Putamen (tissue), 1 donor: ENCODE results near the gene PIK3AP1.
"Not testable (repeated sequence)": the region's sequence is repeated elsewhere in the genome, so short reads cannot be mapped to it uniquely, and the experiment has no call there.

ENCODE experiments used
- DNase-seq: peaks from one replicate; pipeline ENCODE4 v3.0.0-alpha.2; 2016; ENCODE audit warnings: low spot score

The PIK3AP1 gene

GRCh38 chr10:96721207-96721572 is 876 bp upstream of the PIK3AP1 start:
- DNase-seq = no peak

DNA sequence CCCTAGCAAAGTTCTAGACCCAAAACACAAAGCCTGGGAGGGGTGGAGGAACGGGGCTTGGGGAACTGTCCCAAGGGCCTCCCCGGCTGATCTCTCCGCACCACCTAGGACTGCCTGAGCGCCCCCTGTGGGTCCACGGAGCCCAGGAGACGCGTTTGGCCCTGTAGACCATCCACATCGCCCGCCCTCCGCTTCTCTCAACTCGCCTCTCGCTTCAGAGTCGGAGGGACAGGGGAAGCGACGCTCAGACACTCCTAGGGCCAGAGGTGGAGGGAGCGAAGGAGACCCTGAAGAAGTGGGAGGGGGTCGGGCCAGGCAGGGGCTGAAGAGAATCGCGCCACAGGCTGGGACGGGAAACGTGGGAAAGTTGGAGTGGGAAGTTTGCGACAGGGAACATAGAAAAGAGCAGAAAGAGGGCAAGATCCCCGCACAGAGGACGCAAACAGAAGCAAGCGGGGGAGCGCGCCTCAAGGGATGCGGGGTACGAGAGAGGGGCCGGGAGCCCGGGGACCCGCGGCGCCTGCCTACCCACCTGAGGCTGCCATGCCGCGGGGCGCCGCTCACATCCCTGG is 378 bp downstream of the PIK3AP1 start:
- no peak for DNase-seq

DNA sequence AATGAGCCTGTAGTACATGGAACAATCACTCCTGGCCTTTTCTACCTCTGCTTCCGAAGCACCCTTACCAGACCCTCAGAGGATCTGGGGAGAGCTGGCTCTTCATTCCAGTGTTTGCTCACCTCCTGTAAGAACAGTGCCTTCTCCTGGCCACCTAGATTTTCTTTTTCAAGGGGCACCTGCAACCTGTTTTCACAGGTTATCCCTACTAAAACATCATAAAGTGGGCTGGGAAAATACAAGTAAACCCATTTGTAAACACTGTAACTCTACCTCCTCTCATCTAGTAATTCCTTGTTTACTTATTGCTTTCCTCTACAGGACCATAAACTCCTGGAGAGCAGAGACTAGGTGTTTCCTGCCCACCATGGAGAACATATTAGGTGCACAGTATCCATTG is 1.1 kb downstream of the PIK3AP1 start:
- DNase-seq = no peak

GRCh38 chr10:96718304-96718990 is 1.9 kb downstream of the PIK3AP1 start:
- no peak for DNase-seq

- no peak for DNase-seq
Observed at GRCh38 chr10:96716390-96716789, 3.9 kb downstream of the PIK3AP1 start.

- DNase-seq = no peak
Observed at GRCh38 chr10:96714746-96715255, 5.5 kb downstream of the PIK3AP1 start.

DNA sequence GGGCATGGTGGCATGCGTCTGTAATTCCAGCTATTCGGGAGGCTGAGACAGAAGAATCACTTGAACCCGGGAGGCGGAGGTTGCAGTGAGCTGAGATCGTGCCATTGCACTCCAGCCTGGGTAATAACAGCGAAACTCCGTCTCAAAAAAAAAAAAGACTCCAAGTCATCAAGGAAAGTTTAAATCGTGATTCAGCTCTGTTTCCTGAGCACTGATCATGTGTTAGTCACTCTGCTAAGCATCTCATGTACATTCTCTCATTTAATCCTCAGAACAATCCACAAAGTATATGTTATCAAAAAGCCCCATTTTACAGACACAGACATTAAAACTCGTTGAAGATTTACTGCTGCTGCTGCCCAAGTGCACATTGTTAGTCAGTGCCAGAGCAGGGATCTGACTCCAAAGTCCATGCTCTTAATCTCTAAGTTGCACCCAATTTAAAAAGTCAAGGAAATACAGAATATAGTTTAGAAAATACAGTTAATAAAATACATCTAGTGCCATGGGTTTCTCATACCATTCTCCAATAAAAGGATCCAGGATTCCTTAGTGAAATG is 6.2 kb downstream of the PIK3AP1 start:
- DNase-seq = no peak

GRCh38 chr10:96712662-96713271 is 7.5 kb downstream of the PIK3AP1 start:
- no peak for DNase-seq

DNA sequence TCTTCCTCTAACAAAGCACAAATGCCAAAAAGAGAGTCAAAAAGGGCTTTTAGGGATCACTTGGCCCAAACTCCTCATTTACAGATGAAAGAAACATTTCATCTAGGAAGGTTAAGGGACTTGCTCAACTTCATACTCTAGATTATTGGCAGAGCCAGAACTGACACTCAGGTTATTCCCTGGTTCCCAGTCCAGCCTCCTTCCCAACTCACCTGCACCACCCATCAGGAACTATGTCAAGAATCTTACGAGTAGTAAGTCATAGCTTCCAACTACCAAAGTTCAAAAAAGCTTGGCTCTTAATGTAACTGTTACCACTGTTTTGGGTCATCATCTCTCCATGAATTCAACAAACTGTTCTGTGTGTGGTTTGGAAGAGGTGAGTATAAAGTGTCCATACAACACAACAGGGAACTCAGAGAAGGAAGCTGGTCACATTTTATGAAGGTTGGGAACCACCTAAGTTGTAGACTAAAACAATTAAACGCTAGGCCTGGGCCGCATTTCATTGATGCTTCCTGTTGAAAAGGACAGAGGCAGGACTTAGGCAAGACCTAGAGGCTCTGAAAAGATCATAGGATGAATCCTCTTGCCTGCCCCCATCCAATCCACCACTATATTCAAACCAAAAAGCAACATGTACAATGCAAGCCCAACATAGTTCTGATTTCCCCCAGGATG is 9.1 kb downstream of the PIK3AP1 start:
- no peak for DNase-seq

DNA sequence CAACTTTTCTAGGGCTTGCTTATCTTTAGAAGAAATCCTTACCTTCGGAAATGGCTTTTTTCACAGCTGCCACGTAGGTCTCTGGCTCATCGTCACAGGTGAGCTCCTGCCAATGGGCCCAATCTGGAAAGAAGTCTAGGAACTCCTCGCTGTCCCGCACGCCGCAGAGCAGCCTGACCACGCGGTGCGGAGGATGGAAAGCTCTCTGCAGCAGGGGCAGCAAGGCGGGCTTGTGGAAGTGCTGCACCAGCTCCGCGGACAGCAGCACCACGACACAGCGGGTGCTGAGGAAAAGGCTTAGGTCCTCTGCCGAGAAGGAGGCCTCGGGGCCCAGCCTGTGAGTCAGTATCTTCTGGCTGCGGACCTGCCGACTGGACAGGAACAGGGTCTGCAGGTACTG is 10.8 kb downstream of the PIK3AP1 start:
- no peak for DNase-seq

GRCh38 chr10:96708996-96709395 is 11.3 kb downstream of the PIK3AP1 start:
- no peak for DNase-seq

DNA sequence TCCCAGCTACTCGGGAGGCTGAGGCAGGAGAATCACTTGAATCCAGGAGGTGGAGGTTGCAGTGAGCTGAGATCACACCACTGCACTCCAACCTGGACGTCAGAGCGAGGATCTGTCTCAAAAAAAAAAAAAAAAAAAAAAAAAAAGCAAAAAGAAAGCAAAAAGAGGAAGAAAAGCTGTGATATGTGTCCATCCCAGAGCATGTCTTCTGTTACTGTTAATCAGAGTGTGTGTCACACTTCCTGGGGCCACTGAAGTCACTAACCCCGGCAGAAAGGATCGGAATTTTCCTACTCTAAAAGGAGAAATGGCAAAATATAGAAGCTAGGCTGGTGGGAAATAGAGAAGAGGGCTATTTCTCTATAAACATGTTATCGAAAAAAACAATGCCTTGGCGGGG is 11.9 kb downstream of the PIK3AP1 start:
- DNase-seq = no peak

- no peak for DNase-seq
Observed at GRCh38 chr10:96706331-96706853, 13.9 kb downstream of the PIK3AP1 start.

- no peak for DNase-seq
Observed at GRCh38 chr10:96705134-96705533, 15.2 kb downstream of the PIK3AP1 start.

DNA sequence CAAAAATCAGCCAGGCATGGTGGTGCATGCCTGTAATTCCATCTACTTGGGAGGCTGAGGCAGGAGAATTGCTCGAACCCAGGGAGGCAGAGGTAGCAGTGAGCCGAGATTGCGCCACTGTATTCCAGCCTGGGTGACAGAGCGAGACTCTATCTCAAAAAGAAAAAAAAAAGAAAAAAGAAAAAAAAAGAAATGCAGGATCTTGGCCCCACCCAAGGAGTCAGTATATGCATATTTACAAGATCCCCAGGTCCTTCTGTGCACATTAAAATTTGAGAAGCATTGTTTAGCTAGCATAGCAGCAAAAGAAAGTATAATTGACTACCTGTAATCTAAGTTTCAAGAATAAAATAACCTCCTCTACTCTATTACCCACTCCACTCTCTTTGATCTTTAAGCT is 15.8 kb downstream of the PIK3AP1 start:
- DNase-seq = no peak

GRCh38 chr10:96703358-96703757 is 17.0 kb downstream of the PIK3AP1 start:
- DNase-seq = no peak

DNA sequence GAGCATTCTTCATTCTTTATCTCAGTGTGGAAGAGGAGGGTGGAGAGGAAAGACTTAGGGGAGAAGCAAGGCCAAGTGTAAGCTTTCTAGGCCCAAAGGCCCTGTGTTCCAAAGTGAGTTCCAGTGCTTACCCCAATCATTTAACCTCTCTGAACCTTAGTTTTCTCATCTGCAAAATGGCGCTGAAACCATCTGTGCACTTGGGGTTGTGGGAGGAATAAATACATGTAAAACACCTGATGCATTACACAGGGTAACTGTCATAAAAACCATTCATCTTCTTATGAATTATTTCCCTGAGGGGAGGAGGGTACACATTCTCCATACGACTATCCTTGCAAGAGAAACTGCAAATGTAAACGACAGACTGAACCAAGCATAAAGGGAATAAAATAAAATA is 19.0 kb downstream of the PIK3AP1 start:
- no peak for DNase-seq

DNA sequence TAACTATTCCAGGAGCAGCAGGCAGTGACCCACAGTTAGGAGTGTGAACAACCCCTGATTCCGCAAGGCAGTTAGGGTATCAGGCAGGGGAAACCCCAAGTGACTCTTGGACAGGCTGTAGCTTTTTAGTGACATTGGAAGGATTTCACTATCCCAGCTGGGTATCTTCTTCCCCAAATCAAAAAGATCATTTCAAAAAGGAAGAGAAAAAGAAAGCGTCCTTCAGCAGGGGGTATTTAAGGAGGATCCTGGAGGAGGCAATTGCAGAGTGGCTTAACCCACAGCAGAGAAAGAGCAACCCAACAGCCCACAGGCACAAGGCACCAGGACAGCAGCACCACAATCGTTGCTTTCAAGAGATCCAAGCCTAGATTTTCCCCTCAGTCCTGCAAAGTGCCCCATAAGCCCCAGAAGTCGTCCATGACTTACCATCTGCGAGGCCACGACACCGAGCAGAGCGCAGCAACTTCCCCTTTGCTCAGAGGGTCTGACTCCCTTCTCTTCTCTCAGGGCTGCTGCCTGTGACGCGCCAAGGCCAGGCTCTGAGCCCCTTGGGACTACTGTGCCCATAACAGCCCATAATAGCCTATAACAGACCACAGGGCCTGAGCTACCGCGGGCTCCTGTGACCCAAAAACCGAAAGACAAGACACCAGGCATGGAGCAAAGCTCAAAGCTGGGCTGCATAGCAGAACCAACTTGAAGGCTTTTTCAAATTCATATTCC is 19.8 kb downstream of the PIK3AP1 start:
- no peak for DNase-seq

DNA sequence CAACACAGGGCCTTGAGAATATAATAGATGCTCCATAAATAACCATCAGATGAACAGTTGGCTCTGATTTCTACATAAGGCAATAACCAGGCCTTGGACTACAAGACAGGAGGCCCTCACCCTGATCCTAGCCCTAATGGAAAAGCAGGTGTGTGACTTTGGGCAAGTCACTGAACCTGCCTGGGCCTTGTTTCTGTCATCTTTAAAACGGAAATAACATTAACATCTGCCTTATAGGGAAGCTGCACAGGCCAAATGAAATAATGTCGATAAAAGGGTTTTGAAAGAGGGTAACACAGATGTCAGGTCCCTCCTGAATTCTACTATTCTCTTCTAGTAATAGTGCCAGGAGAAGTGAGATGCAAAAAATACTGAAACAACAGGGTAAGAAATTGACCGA is 20.7 kb downstream of the PIK3AP1 start:
- no peak for DNase-seq

GRCh38 chr10:96698305-96698704 is 22.0 kb downstream of the PIK3AP1 start:
- DNase-seq = not testable (repeated sequence)

GRCh38 chr10:96697438-96697837 is 22.9 kb downstream of the PIK3AP1 start:
- no peak for DNase-seq
